Body of pancreas (tissue), 4 donors: ENCODE data around the gene DNAL1. TPM values are rescaled to one million over a fixed set of nuclear protein-coding genes. Genes with fewer than 3 reads are reported as not detected.
A peak's percentile ranks its signal among the peaks of the same experiment; 100 is the strongest.
"Not testable (repeated sequence)": the region's sequence is repeated elsewhere in the genome, so short reads cannot be mapped to it uniquely, and the experiment has no call there.

ENCODE experiments used
- ATAC-seq: fragments of 150-250 bp; one replicate; pipeline ENCODE4 v1.9.1; 2016
- DNase-seq, 4 donors: peaks; one replicate each; pipeline ENCODE4 v3.0.0-alpha.2; 2019
- H3K27ac ChIP-seq, 4 donors: fragments of 200-600 bp; sonication (generic); 1 replicate in 3 of 4; 2 replicates in 1 of 4; pipeline versions ENCODE4 v1.5.1 to v1.6.1; 2016 to 2019; ENCODE audit warnings: mild to moderate bottlenecking in 1 of 4, mixed read lengths in 1 of 4, moderate library complexity in 1 of 4
- H3K27me3 ChIP-seq, 2 donors: fragments of 200-600 bp; sonication (generic); one replicate each; pipeline ENCODE4 v1.6.0; 2016; ENCODE audit warnings: mild to moderate bottlenecking in 1 of 2
- H3K36me3 ChIP-seq, 2 donors: fragments of 200-600 bp; sonication (generic); replicated peaks in 1 of 2; 2 replicates each; pipeline ENCODE4 v1.5.1; 2016; ENCODE audit warnings: low read depth in 2 of 2; ENCODE audit not compliant: insufficient read depth in 1 of 2
- H3K4me1 ChIP-seq: fragments of 200-600 bp; sonication (generic); one replicate; pipeline ENCODE4 v1.6.0; 2016
- H3K4me3 ChIP-seq, 2 donors: fragments of 200-600 bp; sonication (generic); 1 replicate in 1 of 2; 2 replicates in 1 of 2; pipeline ENCODE4 v1.5.1; 2016 to 2019
- H3K9me3 ChIP-seq, 3 donors: fragments of 200-600 bp; sonication (generic); 1 replicate in 2 of 3; 2 replicates in 1 of 3; pipeline ENCODE4 v1.5.1; 2016
- CTCF ChIP-seq, 7 experiments: fragments of 450-650 bp in 4 of 7; fragments of 200-600 bp in 3 of 7; sonication (generic) in 3 of 7; IDR thresholded peaks; one replicate each; pipeline ENCODE4 v1.5.1; 2016 to 2019; ENCODE audit warnings: antibody characterized with exemption in 7 of 7
- POLR2A ChIP-seq, 3 donors: fragments of 450-650 bp; IDR thresholded peaks; one replicate each; pipeline ENCODE4 v1.6.1; 2016; ENCODE audit warnings: antibody characterized with exemption in 3 of 3, mild to moderate bottlenecking in 2 of 3
- WGBS, 2 donors: methylation state at CpG; one replicate each; pipeline ENCODE4 v1.1.5; 2017; 5-methylcytosine and 5-hydroxymethylcytosine counted together
- intact Hi-C: fragments of 100-400 bp; cut with DNase I; formaldehyde crosslinking; loops from one replicate; pipeline ENCODE4 v1.15.1; 2023
- total RNA-seq, 2 donors: library from RNA; depleted of rRNA; stranded (reverse); fragments of >200 nt; gene quantifications; one replicate each; pipeline ENCODE4 v1.1.0, GENCODE V29; 2016

DNAL1 gene
- total RNA-seq, 2 donors from 2014 or later = 2.6 to 7.3 TPM

GRCh38 chr14:73637830-73638229 is 7.0 kb upstream of the DNAL1 start:
- Histone ChIP-seq H3K9me3 (no peaks in the 10 kb centered on the region), H3K27me3 (no peaks in the 10 kb centered on the region), H3K27ac (no peak overlapping the region), H3K4me3 (no peak overlapping the region), H3K4me1 (peaks cover 16% of the 10 kb centered on the region), H3K36me3 (no peaks in the 10 kb centered on the region)
- DNase-seq (no peak), ATAC-seq (no peak)
- TF ChIP-seq CTCF (IDR thresholded peaks at IDR 0.05) = no peak
- 76 to 77% methylated on average over 5 of the region's 5 CpGs for WGBS, 2 donors
- intact Hi-C loops = loop anchor here (10.0 kb wide), 1 partner anchor 123 kb away; no protein-coding TSS in a partner anchor

GRCh38 chr14:73640796-73641365 is 3.9 kb upstream of the DNAL1 start:
- TF ChIP-seq POLR2A (IDR thresholded peaks at IDR 0.05) (no peak), CTCF (IDR thresholded peaks at IDR 0.05) (no peak)
- intact Hi-C loops = no loop called here
- H3K36me3 ChIP-seq = no peaks in the 10 kb centered on the region
- H3K4me3 ChIP-seq = no peak overlapping the region
- H3K4me1 ChIP-seq = peaks cover 14% of the 10 kb centered on the region
- H3K27me3 ChIP-seq = no peaks in the 10 kb centered on the region
- no peak overlapping the region for H3K27ac ChIP-seq
- DNase-seq (no peak), ATAC-seq (no peak)
- no peaks in the 10 kb centered on the region for H3K9me3 ChIP-seq
- WGBS, 2 donors = 87 to 91% methylated on average over 5 of the region's 5 CpGs

GRCh38 chr14:73645248-73645610 is 443 bp downstream of the DNAL1 start:
- Histone ChIP-seq H3K9me3 (no peaks in the 10 kb centered on the region), H3K36me3 (no peaks in the 10 kb centered on the region), H3K27me3 (no peaks in the 10 kb centered on the region), H3K27ac (peak overlapping the region in 3 of 4 donors; percentile 74 to 84 (median 81)), H3K4me1 (peaks cover 17% of the 10 kb centered on the region), H3K4me3 (peak overlapping the region; percentile 28 to 92)
- DNase-seq (no peak), ATAC-seq (no peak)
- intact Hi-C loops = no loop called here
- TF ChIP-seq POLR2A (IDR thresholded peaks at IDR 0.05) = no peak
- no peak for TF ChIP-seq CTCF (IDR thresholded peaks at IDR 0.05)
- 0 to 3% methylated on average over 6 to 7 of the region's 7 CpGs for WGBS, 2 donors

- TF ChIP-seq CTCF (IDR thresholded peaks at IDR 0.05) (no peak), POLR2A (IDR thresholded peaks at IDR 0.05) (no peak)
- intact Hi-C loops = no loop called here
Observed at GRCh38 chr14:73651005-73651404, 6.2 kb downstream of the DNAL1 start.

GRCh38 chr14:73655851-73656250 is 11.1 kb downstream of the DNAL1 start:
- no peaks in the 10 kb centered on the region for H3K27me3 ChIP-seq
- no peaks in the 10 kb centered on the region for H3K4me1 ChIP-seq
- no peak overlapping the region for H3K4me3 ChIP-seq
- intact Hi-C loops = no loop called here
- WGBS, 2 donors = 81 to 85% methylated on average over 1 of the region's 1 CpG
- no peak for DNase-seq
- no peaks in the 10 kb centered on the region for H3K9me3 ChIP-seq
- TF ChIP-seq CTCF (IDR thresholded peaks at IDR 0.05) = no peak
- no peak for TF ChIP-seq POLR2A (IDR thresholded peaks at IDR 0.05)
- ATAC-seq = no peak
- H3K36me3 ChIP-seq = no peaks in the 10 kb centered on the region
- H3K27ac ChIP-seq = no peak overlapping the region

More at GRCh38 chr14:73651005-73651404, 6.2 kb downstream of the DNAL1 start:
- H3K36me3 ChIP-seq = no peaks in the 10 kb centered on the region
- H3K4me1 ChIP-seq = peaks cover 2% of the 10 kb centered on the region
- ATAC-seq (no peak), DNase-seq (no peak)
- H3K27ac ChIP-seq = no peak overlapping the region
- no peaks in the 10 kb centered on the region for H3K27me3 ChIP-seq
- no peak overlapping the region for H3K4me3 ChIP-seq
- no peaks in the 10 kb centered on the region for H3K9me3 ChIP-seq

- H3K36me3 ChIP-seq, ATAC-seq, H3K27me3 ChIP-seq, H3K4me1 ChIP-seq, H3K27ac ChIP-seq, H3K4me3 ChIP-seq, DNase-seq, H3K9me3 ChIP-seq, intact Hi-C loops: not testable (repeated sequence)
- WGBS, 2 donors = 95 to 96% methylated on average over 11 of the region's 11 CpGs
Observed at GRCh38 chr14:73659202-73659601, 14.4 kb downstream of the DNAL1 start.
